AG09309 (cell line): Measurements from ENCODE around the gene CTRB1.

Source experiments
- DNase-seq: peaks from one replicate; pipeline ENCODE4 v3.0.0-alpha.2; 2010; ENCODE audit warnings: low read depth
- H3K4me3 ChIP-seq: 2 replicates; pipeline ENCODE4 v1.5.1; 2011; ENCODE audit warnings: mild to moderate bottlenecking, low read depth, low read length, moderate library complexity; ENCODE audit not compliant: control insufficient read depth
- CTCF ChIP-seq: IDR thresholded peaks from 2 replicates; pipeline ENCODE4 v1.5.1; 2011; ENCODE audit warnings: mild to moderate bottlenecking, low read depth, low read length, inconsistent platforms; ENCODE audit not compliant: insufficient read depth, control insufficient read depth; ENCODE audit errors: missing control alignments

CTRB1 gene

GRCh38 chr16:75195811-75196790, 22.7 kb upstream of the CTRB1 start:
- no peak for TF ChIP-seq CTCF
- no peak overlapping the region for H3K4me3 ChIP-seq
- DNase-seq = no peak

GRCh38 chr16:75196836-75197235, 22.0 kb upstream of the CTRB1 start:
- no peak overlapping the region for H3K4me3 ChIP-seq
- no peak for DNase-seq
- no peak for TF ChIP-seq CTCF

- H3K4me3 ChIP-seq = no peak overlapping the region
- DNase-seq = no peak
- no peak for TF ChIP-seq CTCF
These were observed 21.2 kb upstream of the CTRB1 start for GRCh38 chr16:75197522-75198134.

- TF ChIP-seq CTCF = no peak
- H3K4me3 ChIP-seq = peak overlapping the region; percentile 30
- peak; percentile 25 for DNase-seq
These were observed 20.6 kb upstream of the CTRB1 start for GRCh38 chr16:75198135-75198600.

- no peak for DNase-seq
- no peak overlapping the region for H3K4me3 ChIP-seq
- TF ChIP-seq CTCF = no peak
These were observed 16.7 kb upstream of the CTRB1 start for GRCh38 chr16:75202069-75202590.

- no peak for DNase-seq
- no peak overlapping the region for H3K4me3 ChIP-seq
- TF ChIP-seq CTCF = no peak
These were observed 15.7 kb upstream of the CTRB1 start for GRCh38 chr16:75203096-75203495.
